CD4-positive, alpha-beta T cell (primary cell): ENCODE measurements around the gene HASPIN. TPM values are rescaled to one million over a fixed set of nuclear protein-coding genes. Genes with fewer than 3 reads are reported as not detected.

Experiments used
- ATAC-seq: fragments of 200-7000 bp; cut with Tn5 transposase; one replicate; pipeline ENCODE4 v1.10.0; 2022; ENCODE audit warnings: mild to moderate bottlenecking; ENCODE audit not compliant: poor library complexity
- CTCF ChIA-PET: fragments of 350-600 bp; sonication (Branson Sonifier 250); formaldehyde crosslinking; loops from one replicate; lab custom pipeline; 2021; ENCODE audit warnings: antibody characterized with exemption, inconsistent platforms; lab: Charles Lee
- POLR2A ChIA-PET: fragments of 350-600 bp; sonication (Branson Sonifier 250); formaldehyde crosslinking; loops from one replicate; lab custom pipeline; 2021; ENCODE audit warnings: antibody characterized with exemption, inconsistent platforms; lab: Charles Lee
- DNase-seq, 14 experiments: peaks; one replicate each; pipeline ENCODE4 v3.0.0-alpha.2; 2013 to 2020; ENCODE audit warnings: mixed read lengths in 2 of 14
- H3K27ac ChIP-seq, 2 donors: one replicate each; pipeline versions ENCODE4 v1.5.1 to v1.7.0; 2013; ENCODE audit warnings: low read length in 2 of 2, low read depth in 1 of 2, mild to moderate bottlenecking in 1 of 2
- H3K27me3 ChIP-seq, 2 experiments: 1 replicate in 1 of 2; 2 replicates in 1 of 2; pipeline versions ENCODE4 v1.6.1 to v1.7.0; 2013; ENCODE audit warnings: low read length in 2 of 2, control low read depth in 1 of 2, mild to moderate bottlenecking in 1 of 2, moderate library complexity in 1 of 2; ENCODE audit not compliant: insufficient read depth in 2 of 2, control insufficient read depth in 1 of 2
- H3K36me3 ChIP-seq: one replicate; pipeline ENCODE4 v1.6.1; 2013; ENCODE audit warnings: low read length, control low read depth; ENCODE audit not compliant: insufficient read depth
- H3K4me1 ChIP-seq: one replicate; pipeline ENCODE4 v1.6.1; 2013; ENCODE audit warnings: low read length, control low read depth; ENCODE audit not compliant: insufficient read depth
- H3K4me3 ChIP-seq: one replicate; pipeline ENCODE4 v1.5.1; 2013; ENCODE audit warnings: mild to moderate bottlenecking, low read length, moderate library complexity
- H3K9me3 ChIP-seq, 2 experiments: 1 replicate in 1 of 2; 2 replicates in 1 of 2; pipeline versions ENCODE4 v1.6.1 to v1.7.0; 2013; ENCODE audit warnings: low read length in 2 of 2, mild to moderate bottlenecking in 2 of 2, control low read depth in 1 of 2, moderate library complexity in 1 of 2; ENCODE audit not compliant: control insufficient read depth in 1 of 2, insufficient read depth in 1 of 2
- H3K27ac Mint-ChIP-seq: one replicate; pipeline ENCODE4 v1.8.0; 2020; ENCODE audit warnings: mixed read lengths
- H3K27me3 Mint-ChIP-seq: one replicate; pipeline ENCODE4 v1.8.0; 2021; ENCODE audit warnings: mixed read lengths
- H3K36me3 Mint-ChIP-seq: one replicate; pipeline ENCODE4 v1.8.0; 2021; ENCODE audit warnings: low read depth, mixed read lengths
- H3K4me1 Mint-ChIP-seq: one replicate; pipeline ENCODE4 v1.8.0; 2021; ENCODE audit warnings: low read depth, mixed read lengths
- H3K4me3 Mint-ChIP-seq: one replicate; pipeline ENCODE4 v1.8.0; 2020; ENCODE audit warnings: mild to moderate bottlenecking, mixed read lengths
- H3K9me3 Mint-ChIP-seq: one replicate; pipeline ENCODE4 v1.8.0; 2020; ENCODE audit warnings: mixed read lengths
- CTCF ChIP-seq: fragments of 200-600 bp; IDR thresholded peaks from one replicate; pipeline ENCODE4 v1.8.0; 2022; ENCODE audit warnings: antibody characterized with exemption, mild to moderate bottlenecking
- intact Hi-C, 2 experiments: fragments of 100-400 bp; cut with DNase I in 1 of 2; cut with micrococcal nuclease in 1 of 2; formaldehyde crosslinking; loops; one replicate each; pipeline versions ENCODE4 v1.15.1 to v1.9.0; 2023 to 2025; cut with DNase I, micrococcal nuclease
- total RNA-seq, 174 experiments: library from RNA in 2 of 174; stranded (reverse) in 2 of 174; gene quantifications; one replicate each; pipeline ENCODE4 v1.2.3 and lab custom pipeline; 2021 to 2026

Gene HASPIN
- total RNA-seq, 2 experiments from 2014 or later, result 0.22 to 0.25 TPM

- ATAC-seq (no peak), DNase-seq (no peak)
- TF ChIP-seq CTCF, result no peak
- Histone ChIP-seq H3K36me3 (peaks cover 51% of the 10 kb centered on the region), H3K9me3 (no peaks in the 10 kb centered on the region), H3K4me3 (no peak overlapping the region), H3K27me3 (no peaks in the 10 kb centered on the region), H3K27ac (no peak overlapping the region), H3K4me1 (peaks cover 43% of the 10 kb centered on the region)
- H3K4me1 Mint-ChIP-seq, result peaks cover 52% of the 10 kb centered on the region
- POLR2A ChIA-PET, result no interaction called here
- H3K4me3 Mint-ChIP-seq, result no peak overlapping the region
- H3K9me3 Mint-ChIP-seq, result no peaks in the 10 kb centered on the region
- intact Hi-C loops, result no loop called here
- CTCF ChIA-PET, result no interaction called here
- peaks cover 73% of the 10 kb centered on the region for H3K36me3 Mint-ChIP-seq
- H3K27me3 Mint-ChIP-seq, result no peaks in the 10 kb centered on the region
- peak overlapping the region; percentile 27 for H3K27ac Mint-ChIP-seq
Measured at GRCh38 chr17:3718201-3718600, 5.5 kb upstream of the HASPIN start.

- ATAC-seq (no peak), DNase-seq (no peak)
- Histone ChIP-seq H3K4me1 (peaks cover 44% of the 10 kb centered on the region), H3K4me3 (no peak overlapping the region), H3K27me3 (no peaks in the 10 kb centered on the region), H3K9me3 (no peaks in the 10 kb centered on the region), H3K27ac (no peak overlapping the region), H3K36me3 (peaks cover 51% of the 10 kb centered on the region)
- intact Hi-C loops, result no loop called here
- H3K9me3 Mint-ChIP-seq, result no peaks in the 10 kb centered on the region
- no peak overlapping the region for H3K4me3 Mint-ChIP-seq
- H3K27me3 Mint-ChIP-seq, result no peaks in the 10 kb centered on the region
- no peak for TF ChIP-seq CTCF
- CTCF ChIA-PET, result interaction anchor here (0.6 to 2.1 kb wide), 3 partner anchors 18 to 125 kb away, joined by 3 to 7 read pairs (median 4); no protein-coding TSS in a partner anchor
- H3K36me3 Mint-ChIP-seq, result peaks cover 77% of the 10 kb centered on the region
- POLR2A ChIA-PET, result interaction anchor here (5.4 kb wide), 1 partner anchor 7 kb away, joined by 35 read pairs; no protein-coding TSS in a partner anchor
- H3K27ac Mint-ChIP-seq, result peak overlapping the region; percentile 56
- H3K4me1 Mint-ChIP-seq, result peaks cover 53% of the 10 kb centered on the region
Measured at GRCh38 chr17:3719265-3719664, 4.4 kb upstream of the HASPIN start.

GRCh38 chr17:3722716-3723115, 987 bp upstream of the HASPIN start:
- peak overlapping the region; percentile 75 for H3K27ac Mint-ChIP-seq
- no peak for TF ChIP-seq CTCF
- POLR2A ChIA-PET, result interaction anchor here (0.6 to 5.4 kb wide), 11 partner anchors 11 to 1763 kb away, joined by 3 to 35 read pairs (median 3); partner anchors contain the start of genes ATP2A3, CTNS, DERL2 and EMC6
- H3K4me3 Mint-ChIP-seq, result peak overlapping the region; percentile 89
- H3K9me3 Mint-ChIP-seq, result no peaks in the 10 kb centered on the region
- intact Hi-C loops, result loop anchor here (1.0 to 5.0 kb wide), 4 partner anchors 11 to 54 kb away; partner anchors contain the start of genes EMC6 (in 1 of the 2) and TAX1BP3 (in 1 of the 2)
- Histone ChIP-seq H3K4me3 (peak overlapping the region; percentile 94), H3K4me1 (peaks cover 51% of the 10 kb centered on the region), H3K27me3 (no peaks in the 10 kb centered on the region), H3K36me3 (peaks cover 16% of the 10 kb centered on the region), H3K9me3 (no peaks in the 10 kb centered on the region), H3K27ac (peak overlapping the region in 1 of 2 donors; percentile 57)
- peaks cover 45% of the 10 kb centered on the region for H3K36me3 Mint-ChIP-seq
- DNase-seq (no peak), ATAC-seq (no peak)
- peaks cover 45% of the 10 kb centered on the region for H3K4me1 Mint-ChIP-seq
- CTCF ChIA-PET, result interaction anchor here (0.9 to 1.9 kb wide), 9 partner anchors 12 to 674 kb away, joined by 3 to 11 read pairs (median 4); partner anchors contain the start of genes NCBP3 and P2RX5
- no peaks in the 10 kb centered on the region for H3K27me3 Mint-ChIP-seq
